MM.1S (cell line): ENCODE data around the gene MCTP2.

Source experiments
- EZH2 ChIP-seq: fragments of 300-600 bp; sonication (generic); optimal IDR thresholded peaks from 2 replicates; pipeline ENCODE3; 2017; ENCODE audit warnings: low read depth, mild to moderate bottlenecking, antibody characterized with exemption, low read length, mixed read lengths
- EZH2phosphoT487 ChIP-seq: fragments of 300-600 bp; sonication (generic); IDR thresholded peaks from 2 replicates; pipeline ENCODE4 v1.6.1; 2018; ENCODE audit warnings: antibody characterized with exemption, low read length
- TF ChIP-seq, protein P1 (sequence below): fragments of 300-600 bp; sonication (generic); IDR thresholded peaks from 2 replicates; pipeline ENCODE4 v1.5.1; 2016; ENCODE audit warnings: antibody characterized with exemption, low read length, mixed read lengths

DNA sequence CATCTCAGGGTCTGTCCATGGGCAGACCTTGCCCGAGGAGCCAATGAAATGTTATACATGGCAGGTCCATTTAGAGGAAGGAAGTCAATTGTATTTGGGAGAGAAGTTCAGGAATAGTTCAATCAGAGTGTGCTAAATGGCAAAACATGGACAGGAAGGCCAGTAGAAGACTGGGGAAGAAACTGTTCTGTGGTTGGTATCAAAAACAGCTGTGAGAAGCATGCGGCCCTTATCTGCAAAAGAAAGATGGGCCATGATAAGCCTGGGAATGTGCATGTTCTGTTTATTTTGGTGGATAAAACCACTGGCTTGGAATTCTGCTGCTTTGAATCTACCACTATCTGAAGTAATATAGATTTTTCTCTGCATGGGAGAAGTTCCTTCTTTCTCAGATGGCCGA lies 100.4 kb downstream of the MCTP2 start:
- TF ChIP-seq, protein P1, sequence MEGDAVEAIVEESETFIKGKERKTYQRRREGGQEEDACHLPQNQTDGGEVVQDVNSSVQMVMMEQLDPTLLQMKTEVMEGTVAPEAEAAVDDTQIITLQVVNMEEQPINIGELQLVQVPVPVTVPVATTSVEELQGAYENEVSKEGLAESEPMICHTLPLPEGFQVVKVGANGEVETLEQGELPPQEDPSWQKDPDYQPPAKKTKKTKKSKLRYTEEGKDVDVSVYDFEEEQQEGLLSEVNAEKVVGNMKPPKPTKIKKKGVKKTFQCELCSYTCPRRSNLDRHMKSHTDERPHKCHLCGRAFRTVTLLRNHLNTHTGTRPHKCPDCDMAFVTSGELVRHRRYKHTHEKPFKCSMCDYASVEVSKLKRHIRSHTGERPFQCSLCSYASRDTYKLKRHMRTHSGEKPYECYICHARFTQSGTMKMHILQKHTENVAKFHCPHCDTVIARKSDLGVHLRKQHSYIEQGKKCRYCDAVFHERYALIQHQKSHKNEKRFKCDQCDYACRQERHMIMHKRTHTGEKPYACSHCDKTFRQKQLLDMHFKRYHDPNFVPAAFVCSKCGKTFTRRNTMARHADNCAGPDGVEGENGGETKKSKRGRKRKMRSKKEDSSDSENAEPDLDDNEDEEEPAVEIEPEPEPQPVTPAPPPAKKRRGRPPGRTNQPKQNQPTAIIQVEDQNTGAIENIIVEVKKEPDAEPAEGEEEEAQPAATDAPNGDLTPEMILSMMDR = no peak
- no peak for TF ChIP-seq EZH2phosphoT487
- TF ChIP-seq EZH2 = no peak
